Right lobe of liver (tissue), 6 donors: ENCODE measurements around the gene ETV3L. TPM values are rescaled to one million over a fixed set of nuclear protein-coding genes. Genes with fewer than 3 reads are reported as not detected.

Experiments
- ATAC-seq, 4 donors: fragments of 200-7000 bp; cut with Tn5 transposase; one replicate each; pipeline ENCODE4 v1.9.1; 2020; ENCODE audit warnings: mild to moderate bottlenecking in 4 of 4, moderate library complexity in 4 of 4
- DNase-seq, 3 donors: peaks; one replicate each; pipeline ENCODE4 v3.0.0-alpha.2; 2020
- H3K27ac ChIP-seq, 3 donors: fragments of 200-600 bp; one replicate each; pipeline ENCODE4 v1.8.0; 2022
- H3K27me3 ChIP-seq, 2 donors: fragments of 200-600 bp; one replicate each; pipeline ENCODE4 v1.8.0; 2022
- H3K36me3 ChIP-seq, 4 donors: fragments of 200-600 bp; sonication (generic) in 1 of 4; one replicate each; pipeline versions ENCODE4 v1.5.1 to v1.8.0; 2017 to 2022; ENCODE audit warnings: control low read depth in 1 of 4
- H3K4me1 ChIP-seq, 4 donors: fragments of 200-600 bp; sonication (generic) in 1 of 4; one replicate each; pipeline versions ENCODE4 v1.5.1 to v1.8.0; 2017 to 2022; ENCODE audit warnings: control low read depth in 1 of 4
- H3K4me3 ChIP-seq, 3 donors: fragments of 200-600 bp; one replicate each; pipeline ENCODE4 v1.8.0; 2022
- H3K9me3 ChIP-seq, 4 donors: fragments of 200-600 bp; sonication (generic) in 1 of 4; one replicate each; pipeline versions ENCODE4 v1.5.1 to v1.8.0; 2017 to 2022; ENCODE audit warnings: control low read depth in 1 of 4
- POLR2A ChIP-seq: fragments of 450-650 bp; IDR thresholded peaks from one replicate; pipeline ENCODE4 v1.6.1; 2017; ENCODE audit warnings: antibody characterized with exemption, mild to moderate bottlenecking
- WGBS: methylation state at CpG from one replicate; pipeline ENCODE4 v1.1.6; 2018; ENCODE audit warnings: low coverage, low lambda C conversion rate; ENCODE audit not compliant: insufficient coverage; ENCODE audit errors: missing lambda C conversion rate; 5-methylcytosine and 5-hydroxymethylcytosine counted together
- intact Hi-C, 2 donors: fragments of 100-400 bp; cut with DNase I; formaldehyde crosslinking; loops; one replicate each; pipeline versions ENCODE4 v1.11.2 to v1.14.1; 2022
- total RNA-seq, 6 experiments: library from RNA; depleted of rRNA in 2 of 6; stranded (reverse); fragments of >200 nt in 2 of 6; fragmentation: NEBNext Ultra II Directional in 3 of 6; extraction: Animal tissue kit (Norgen Biotek cat#: 25700) in 3 of 6; gene quantifications; one replicate each; pipeline versions ENCODE4 v1.1.0 to v1.2.4, GENCODE V29; 2016 to 2023
- TF ChIP-seq, protein P1 (sequence below), 4 donors: fragments of 200-600 bp in 3 of 4; fragments of 450-650 bp in 1 of 4; IDR thresholded peaks; one replicate each; pipeline versions ENCODE4 v1.5.1 to v1.8.0; 2016 to 2022; ENCODE audit warnings: antibody characterized with exemption in 4 of 4, mild to moderate bottlenecking in 2 of 4
- donor health status: DM: no; HTN: yes; CAD: no.
- donor health status: DM: no; HTN: no; CAD: no.
- donor health status: DM: no; HTN: no; CAD: no.
- donor health status: DM: no; HTN: yes; CAD: no.
- donor health status: DM: no; HTN: yes; CAD: no.

ETV3L gene
- total RNA-seq, 6 experiments from 2014 or later = not detected

DNA sequence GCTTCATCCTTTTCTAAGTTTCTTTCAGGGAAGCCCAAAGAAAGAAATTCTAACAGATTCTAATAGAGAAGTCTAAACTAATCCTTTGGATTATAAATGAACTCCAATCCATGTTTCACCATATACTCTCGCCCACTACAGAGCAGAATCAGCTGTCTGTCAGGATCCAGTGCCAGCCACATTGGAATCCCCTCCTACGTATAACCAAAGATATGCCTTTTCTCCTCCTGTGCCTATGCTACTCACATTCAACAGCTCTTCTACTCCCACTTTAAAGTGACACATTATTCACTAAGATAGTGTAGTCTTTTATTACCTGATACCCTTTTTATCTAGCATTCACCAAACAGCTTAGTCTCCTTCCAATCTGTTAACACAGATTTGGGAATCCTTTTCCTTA is 35.5 kb upstream of the ETV3L start:
- no peak overlapping the region for H3K4me3 ChIP-seq
- H3K36me3 ChIP-seq = peaks cover 6 to 59% (median 29%) of the 10 kb centered on the region in 4 donors
- TF ChIP-seq, protein P1, sequence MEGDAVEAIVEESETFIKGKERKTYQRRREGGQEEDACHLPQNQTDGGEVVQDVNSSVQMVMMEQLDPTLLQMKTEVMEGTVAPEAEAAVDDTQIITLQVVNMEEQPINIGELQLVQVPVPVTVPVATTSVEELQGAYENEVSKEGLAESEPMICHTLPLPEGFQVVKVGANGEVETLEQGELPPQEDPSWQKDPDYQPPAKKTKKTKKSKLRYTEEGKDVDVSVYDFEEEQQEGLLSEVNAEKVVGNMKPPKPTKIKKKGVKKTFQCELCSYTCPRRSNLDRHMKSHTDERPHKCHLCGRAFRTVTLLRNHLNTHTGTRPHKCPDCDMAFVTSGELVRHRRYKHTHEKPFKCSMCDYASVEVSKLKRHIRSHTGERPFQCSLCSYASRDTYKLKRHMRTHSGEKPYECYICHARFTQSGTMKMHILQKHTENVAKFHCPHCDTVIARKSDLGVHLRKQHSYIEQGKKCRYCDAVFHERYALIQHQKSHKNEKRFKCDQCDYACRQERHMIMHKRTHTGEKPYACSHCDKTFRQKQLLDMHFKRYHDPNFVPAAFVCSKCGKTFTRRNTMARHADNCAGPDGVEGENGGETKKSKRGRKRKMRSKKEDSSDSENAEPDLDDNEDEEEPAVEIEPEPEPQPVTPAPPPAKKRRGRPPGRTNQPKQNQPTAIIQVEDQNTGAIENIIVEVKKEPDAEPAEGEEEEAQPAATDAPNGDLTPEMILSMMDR (IDR thresholded peaks at IDR 0.05) = no peak
- TF ChIP-seq POLR2A = no peak
- H3K27me3 ChIP-seq = no peaks in the 10 kb centered on the region
- peaks cover 0 to 25% (median 9%) of the 10 kb centered on the region in 4 donors for H3K4me1 ChIP-seq
- no peak for ATAC-seq
- no peak overlapping the region for H3K27ac ChIP-seq
- no peak for DNase-seq
- WGBS = 92% methylated on average over 2 of the region's 2 CpGs
- no peaks in the 10 kb centered on the region for H3K9me3 ChIP-seq
- intact Hi-C loops = no loop called here

DNA sequence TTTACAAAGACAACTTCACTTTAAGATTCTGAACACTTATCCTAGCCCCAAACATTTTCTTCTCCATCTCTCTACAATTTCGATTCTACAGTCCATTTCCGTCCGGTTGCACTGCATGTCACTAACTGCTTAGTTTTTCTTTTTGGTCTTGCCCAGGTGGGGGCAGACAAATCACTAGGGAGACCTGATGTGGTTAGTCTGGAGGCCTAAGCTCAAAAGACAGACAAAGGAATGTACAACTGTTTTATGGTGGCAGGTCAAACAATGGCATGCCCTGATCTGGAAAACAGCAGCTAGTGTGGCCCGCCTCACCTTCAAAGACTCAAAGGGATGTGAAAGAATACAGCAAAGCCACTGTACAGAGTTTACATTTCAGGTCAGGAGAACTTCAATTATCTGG is 34.8 kb upstream of the ETV3L start:
- H3K9me3 ChIP-seq = no peaks in the 10 kb centered on the region
- WGBS = 93% methylated on average over 4 of the region's 4 CpGs
- no peak overlapping the region for H3K4me3 ChIP-seq
- H3K27ac ChIP-seq = no peak overlapping the region
- no peaks in the 10 kb centered on the region for H3K27me3 ChIP-seq
- no peak for DNase-seq
- TF ChIP-seq, protein P1 (IDR thresholded peaks at IDR 0.05) = no peak
- no peak for TF ChIP-seq POLR2A
- peaks cover 6 to 59% (median 30%) of the 10 kb centered on the region in 4 donors for H3K36me3 ChIP-seq
- no peak for ATAC-seq
- peaks cover 0 to 25% (median 9%) of the 10 kb centered on the region in 4 donors for H3K4me1 ChIP-seq
- intact Hi-C loops = no loop called here

DNA sequence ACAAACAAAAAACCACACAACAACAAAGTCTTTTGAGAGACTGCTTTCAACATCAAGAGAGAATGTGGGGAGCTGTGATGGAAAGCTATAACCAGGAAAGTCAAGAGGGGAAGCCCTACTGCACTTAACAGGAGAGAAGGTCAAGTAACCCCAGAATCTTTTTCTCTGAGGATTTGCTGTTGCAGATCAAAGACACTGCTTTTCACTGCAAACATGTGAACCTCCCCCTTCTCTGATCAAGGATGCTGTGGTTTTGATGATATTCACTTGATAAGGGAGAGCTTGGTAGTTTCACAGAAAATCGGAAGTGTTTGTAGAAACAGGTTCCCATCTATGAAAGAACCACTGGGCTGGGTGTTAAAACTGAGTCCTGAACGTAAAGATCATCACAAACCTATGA is 33.8 kb upstream of the ETV3L start:
- Histone ChIP-seq H3K27ac (no peak overlapping the region), H3K4me3 (no peak overlapping the region), H3K9me3 (no peaks in the 10 kb centered on the region), H3K4me1 (peaks cover 0 to 20% (median 9%) of the 10 kb centered on the region in 4 donors), H3K27me3 (no peaks in the 10 kb centered on the region), H3K36me3 (peaks cover 6 to 59% (median 30%) of the 10 kb centered on the region in 4 donors)
- WGBS = 66% methylated on average over 2 of the region's 2 CpGs
- intact Hi-C loops = no loop called here
- no peak for TF ChIP-seq POLR2A
- TF ChIP-seq, protein P1 (IDR thresholded peaks at IDR 0.05) = no peak
- DNase-seq = no peak
- ATAC-seq = no peak

DNA sequence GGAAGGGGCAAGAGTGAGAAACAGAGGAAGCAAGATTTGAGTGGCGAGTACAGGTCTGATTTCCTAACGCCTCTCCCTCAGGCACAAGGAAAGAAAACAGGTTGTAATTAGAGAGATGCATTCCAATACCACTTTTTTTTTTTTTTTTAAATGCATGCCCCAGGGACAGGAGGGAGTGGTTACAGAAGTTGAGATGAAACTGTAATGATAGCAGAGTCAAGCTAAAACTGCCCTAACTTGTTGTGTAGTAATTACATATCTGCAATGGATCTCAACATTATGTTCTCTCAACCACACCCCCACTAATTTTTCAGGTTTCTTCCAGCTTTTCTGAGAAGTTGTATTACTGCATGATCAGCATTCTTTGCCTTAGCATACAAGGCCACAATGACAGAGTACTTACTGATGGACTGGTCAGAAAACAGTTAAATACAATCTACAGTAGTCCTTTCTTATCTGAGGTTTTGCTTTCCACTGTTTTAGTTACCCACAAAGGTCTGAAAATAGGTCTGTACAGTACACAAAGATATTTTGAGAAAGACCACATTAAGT is 33.1 kb upstream of the ETV3L start:
- peaks cover 0 to 20% (median 9%) of the 10 kb centered on the region in 4 donors for H3K4me1 ChIP-seq
- H3K9me3 ChIP-seq = no peaks in the 10 kb centered on the region
- no peaks in the 10 kb centered on the region for H3K27me3 ChIP-seq
- DNase-seq (no peak), ATAC-seq (no peak)
- no peak overlapping the region for H3K4me3 ChIP-seq
- H3K27ac ChIP-seq = no peak overlapping the region
- WGBS = 73% methylated on average over 2 of the region's 2 CpGs
- intact Hi-C loops = no loop called here
- TF ChIP-seq, protein P1 (IDR thresholded peaks at IDR 0.05) = no peak
- TF ChIP-seq POLR2A = no peak
- peaks cover 6 to 66% (median 30%) of the 10 kb centered on the region in 4 donors for H3K36me3 ChIP-seq
